CD4-positive, alpha-beta T cell treated with Interleukin-6 for 4 hours (primary cell): Measurements from ENCODE around the gene NR2C2.
"Not testable (repeated sequence)": the region's sequence is repeated elsewhere in the genome, so short reads cannot be mapped to it uniquely, and the experiment has no call there.

Experiments
- DNase-seq: peaks from one replicate; pipeline ENCODE4 v3.0.0-alpha.2; 2020; ENCODE audit warnings: mixed read lengths

The NR2C2 gene

GRCh38 chr3:14947100-14947885 is at the start of gene NR2C2:
NR2C2 (plus strand) TSS chr3:14947583; CDS start chr3:15003915, 56,332 bp downstream.
- peak; percentile 91 for DNase-seq

- DNase-seq = no peak
These were observed 48.5 kb upstream of the NR2C2 start for GRCh38 chr3:14898929-14899328.

- DNase-seq = no peak
These were observed 47.3 kb upstream of the NR2C2 start for GRCh38 chr3:14899993-14900618.

GRCh38 chr3:14900881-14901873 is 46.2 kb upstream of the NR2C2 start:
- DNase-seq = no peak

- DNase-seq = no peak
These were observed 44.7 kb upstream of the NR2C2 start for GRCh38 chr3:14902719-14903118.

- DNase-seq = not testable (repeated sequence)
These were observed 43.9 kb upstream of the NR2C2 start for GRCh38 chr3:14903501-14903900.

GRCh38 chr3:14905055-14905657 is 42.2 kb upstream of the NR2C2 start:
- no peak for DNase-seq

- DNase-seq = no peak
These were observed 40.9 kb upstream of the NR2C2 start for GRCh38 chr3:14906355-14906971.

- no peak for DNase-seq
These were observed 40.1 kb upstream of the NR2C2 start for GRCh38 chr3:14907043-14907966.

GRCh38 chr3:14909250-14909649 is 38.1 kb upstream of the NR2C2 start:
- DNase-seq = no peak

GRCh38 chr3:14911651-14912050 is 35.7 kb upstream of the NR2C2 start:
- DNase-seq = no peak

GRCh38 chr3:14913071-14913925 is 34.1 kb upstream of the NR2C2 start:
- DNase-seq = no peak

- no peak for DNase-seq
These were observed 33.2 kb upstream of the NR2C2 start for GRCh38 chr3:14913926-14914778.

GRCh38 chr3:14914779-14915117 is 32.6 kb upstream of the NR2C2 start:
- no peak for DNase-seq

- peak; percentile 55 for DNase-seq
These were observed 31.7 kb upstream of the NR2C2 start for GRCh38 chr3:14915636-14916222.

GRCh38 chr3:14918356-14918860 is 29.0 kb upstream of the NR2C2 start:
- no peak for DNase-seq

GRCh38 chr3:14920536-14920935 is 26.8 kb upstream of the NR2C2 start:
- DNase-seq = no peak

- DNase-seq = peak; percentile 84
These were observed 26.3 kb upstream of the NR2C2 start for GRCh38 chr3:14921034-14921616.
